ENCODE data around the gene AAK1.

DNA sequence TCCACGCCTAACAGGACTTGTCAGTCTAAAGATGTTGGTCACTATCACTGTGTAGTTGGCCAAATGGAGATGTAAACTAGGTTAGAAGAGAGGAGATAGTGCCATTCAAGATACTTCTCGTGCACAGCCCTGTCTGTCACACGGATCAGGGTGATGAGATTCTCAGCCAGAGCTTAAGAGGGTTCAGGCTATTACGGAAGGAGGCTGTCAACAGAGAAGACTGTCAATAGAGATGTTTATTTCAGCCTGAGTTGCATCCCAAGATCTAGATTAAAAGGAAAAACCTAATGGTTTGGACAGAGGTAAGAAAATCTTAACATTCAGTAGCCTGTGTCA lies 83.4 kb downstream of the AAK1 start:
- TF ChIP-seq YY1 (IDR thresholded peaks at IDR 0.05; ENCODE audit: insufficient read depth, insufficient read length) (no peak), ZNF274 (IDR thresholded peaks at IDR 0.05; ENCODE audit: low read depth, low read length) (no peak), SUZ12 (IDR thresholded peaks at IDR 0.05; ENCODE audit: extremely low read depth, insufficient read depth, insufficient read length) (no peak)

Data from NT2/D1 (cell line).